GM23338 (cell line): ENCODE measurements around the gene BEND6. TPM values are rescaled to one million over a fixed set of nuclear protein-coding genes. Genes with fewer than 3 reads are reported as not detected.

Experiments used
- ATAC-seq: fragments of 200-7000 bp; cut with Tn5 transposase; 3 replicates; pipeline ENCODE4 v1.9.1; 2020
- DNase-seq: peaks from one replicate; pipeline ENCODE4 v3.0.0-alpha.2; 2015; ENCODE audit warnings: low spot score
- H2AFZ ChIP-seq: fragments of 200-600 bp; sonication (generic); 2 replicates; pipeline ENCODE4 v1.8.0; 2016; ENCODE audit warnings: antibody characterized with exemption, mild to moderate bottlenecking, moderate library complexity
- H3F3A ChIP-seq: fragments of 200-600 bp; sonication (generic); replicated peaks from 2 replicates; pipeline ENCODE4 v1.8.0; 2017; ENCODE audit warnings: antibody characterized with exemption, mixed run types, low read depth
- H3K27ac ChIP-seq: fragments of 200-600 bp; sonication (generic); 2 replicates; pipeline ENCODE4 v1.6.1; 2016; ENCODE audit warnings: low read depth
- H3K27me3 ChIP-seq: fragments of 200-600 bp; sonication (generic); 2 replicates; pipeline ENCODE4 v1.8.0; 2016; ENCODE audit warnings: mild to moderate bottlenecking, mixed run types, moderate library complexity; ENCODE audit not compliant: insufficient read depth
- H3K36me3 ChIP-seq: fragments of 200-600 bp; sonication (generic); 2 replicates; pipeline ENCODE4 v1.8.0; 2016; ENCODE audit warnings: mild to moderate bottlenecking; ENCODE audit not compliant: insufficient read depth
- H3K4me1 ChIP-seq: fragments of 200-600 bp; sonication (generic); 2 replicates; pipeline ENCODE4 v1.8.0; 2016; ENCODE audit warnings: mild to moderate bottlenecking, moderate library complexity; ENCODE audit not compliant: insufficient read depth
- H3K4me2 ChIP-seq: fragments of 200-600 bp; sonication (generic); 2 replicates; pipeline ENCODE4 v1.7.1; 2017; ENCODE audit warnings: mixed run types
- H3K4me3 ChIP-seq: fragments of 200-600 bp; sonication (generic); 2 replicates; pipeline ENCODE4 v1.6.1; 2016; ENCODE audit warnings: mixed run types
- H3K79me2 ChIP-seq: fragments of 200-600 bp; sonication (generic); replicated peaks from 2 replicates; pipeline ENCODE4 v1.8.0; 2017; ENCODE audit warnings: mild to moderate bottlenecking; ENCODE audit not compliant: insufficient read depth
- H3K9me2 ChIP-seq: fragments of 200-600 bp; sonication (generic); 2 replicates; pipeline ENCODE4 v1.8.0; 2017; ENCODE audit not compliant: insufficient read depth
- H4K20me1 ChIP-seq: fragments of 200-600 bp; sonication (generic); replicated peaks from 2 replicates; pipeline ENCODE4 v1.8.0; 2017; ENCODE audit warnings: mild to moderate bottlenecking; ENCODE audit not compliant: insufficient read depth
- H3K27ac Mint-ChIP-seq: 2 replicates; pipeline ENCODE4 v1.8.0; 2020; ENCODE audit warnings: inconsistent platforms, mild to moderate bottlenecking, moderate library complexity, mixed read lengths
- H3K27me3 Mint-ChIP-seq: 3 replicates; pipeline ENCODE4 v1.8.0; 2022; ENCODE audit warnings: low read depth, mild to moderate bottlenecking, moderate library complexity, mixed read lengths, inconsistent platforms; ENCODE audit not compliant: insufficient read depth, poor library complexity
- H3K36me3 Mint-ChIP-seq: 3 replicates; pipeline ENCODE4 v1.8.0; 2021; ENCODE audit warnings: low read depth, mild to moderate bottlenecking, inconsistent platforms, moderate library complexity, mixed read lengths
- H3K4me1 Mint-ChIP-seq: 3 replicates; pipeline ENCODE4 v1.8.0; 2020; ENCODE audit warnings: mild to moderate bottlenecking, inconsistent platforms, mixed read lengths
- H3K4me3 Mint-ChIP-seq: 3 replicates; pipeline ENCODE4 v1.8.0; 2021; ENCODE audit warnings: moderate library complexity, mild to moderate bottlenecking, inconsistent platforms, mixed read lengths
- H3K9me3 Mint-ChIP-seq: 3 replicates; pipeline ENCODE4 v1.8.0; 2020; ENCODE audit warnings: moderate library complexity, mild to moderate bottlenecking, inconsistent platforms, mixed read lengths
- CREB1 ChIP-seq: fragments of 250-450 bp; sonication (Bioruptor Pico); IDR thresholded peaks from 2 replicates; pipeline ENCODE4 v1.5.0; 2020; ENCODE audit warnings: low read depth, mild to moderate bottlenecking, moderate library complexity
- EZH2 ChIP-seq: fragments of 200-600 bp; sonication (generic); IDR thresholded peaks from one replicate; pipeline ENCODE4 v1.8.0; 2017; ENCODE audit warnings: antibody characterized with exemption, mild to moderate bottlenecking, low read depth; ENCODE audit not compliant: unreplicated experiment
- EZH2phosphoT487 ChIP-seq: fragments of 200-600 bp; sonication (generic); IDR thresholded peaks from one replicate; pipeline ENCODE4 v1.8.1; 2018; ENCODE audit warnings: antibody characterized with exemption; ENCODE audit not compliant: unreplicated experiment
- JUNB ChIP-seq: IDR thresholded peaks from one replicate; pipeline ENCODE4 v1.6.1; 2016; ENCODE audit warnings: antibody characterized with exemption; ENCODE audit not compliant: unreplicated experiment
- NANOG ChIP-seq: IDR thresholded peaks from 2 replicates; pipeline ENCODE4 v1.6.1; 2016; ENCODE audit warnings: antibody characterized with exemption, borderline replicate concordance
- POLR2AphosphoS5 ChIP-seq: IDR thresholded peaks from 2 replicates; pipeline ENCODE4 v1.6.1; 2016; ENCODE audit warnings: antibody characterized with exemption, low read depth
- STAT1 ChIP-seq: IDR thresholded peaks from one replicate; pipeline ENCODE4 v1.6.1; 2016; ENCODE audit warnings: antibody characterized with exemption; ENCODE audit not compliant: unreplicated experiment
- ZNF114 ChIP-seq: fragments of 250-450 bp; sonication (Bioruptor Pico); IDR thresholded peaks from 2 replicates; pipeline ENCODE4 v1.5.0; 2020; ENCODE audit warnings: mild to moderate bottlenecking, moderate library complexity
- ZNF331 ChIP-seq: fragments of 250-450 bp; sonication (Bioruptor Pico); IDR thresholded peaks from 2 replicates; pipeline ENCODE4 v1.5.0; 2020; ENCODE audit warnings: low read depth, mild to moderate bottlenecking, moderate library complexity
- polyA plus RNA-seq: library from polyadenylated mRNA; unstranded; fragments of >200 nt; fragmentation: Nextera tagmentation; extraction: Ambion mirVana; gene quantifications from 2 replicates; pipeline ENCODE4 v1.2.1, GENCODE V29; 2016
- total RNA-seq: library from RNA; depleted of rRNA; stranded (reverse); fragments of >200 nt; shearing (Covaris generic); gene quantifications from 2 replicates; pipeline ENCODE4 v1.2.3, GENCODE V29; 2014
- TF ChIP-seq, protein P1 (sequence below): fragments of 250-450 bp; sonication (Bioruptor Pico); IDR thresholded peaks from 2 replicates; pipeline ENCODE4 v1.5.0; 2020; ENCODE audit warnings: mild to moderate bottlenecking, moderate library complexity
- TF ChIP-seq, protein P2 (sequence below): IDR thresholded peaks from one replicate; pipeline ENCODE4 v1.6.1; 2018; ENCODE audit warnings: antibody characterized with exemption; ENCODE audit not compliant: unreplicated experiment
- TF ChIP-seq, protein P3 (sequence below): IDR thresholded peaks from 2 replicates; pipeline ENCODE4 v1.6.1; 2016; ENCODE audit warnings: antibody characterized with exemption
- TF ChIP-seq, protein P4 (sequence below), 2 experiments: fragments of 200-600 bp in 1 of 2; sonication (generic) in 1 of 2; conservative IDR thresholded peaks; 2 replicates each; pipeline versions ENCODE4 v1.5.1 to v1.6.1; 2016 to 2017; ENCODE audit warnings: antibody characterized with exemption in 2 of 2, low read depth in 2 of 2, mild to moderate bottlenecking in 2 of 2, moderate library complexity in 1 of 2

Gene BEND6
- total and polyA plus RNA-seq, 2 experiments from 2014 or later = 6.0 to 6.7 TPM

DNA sequence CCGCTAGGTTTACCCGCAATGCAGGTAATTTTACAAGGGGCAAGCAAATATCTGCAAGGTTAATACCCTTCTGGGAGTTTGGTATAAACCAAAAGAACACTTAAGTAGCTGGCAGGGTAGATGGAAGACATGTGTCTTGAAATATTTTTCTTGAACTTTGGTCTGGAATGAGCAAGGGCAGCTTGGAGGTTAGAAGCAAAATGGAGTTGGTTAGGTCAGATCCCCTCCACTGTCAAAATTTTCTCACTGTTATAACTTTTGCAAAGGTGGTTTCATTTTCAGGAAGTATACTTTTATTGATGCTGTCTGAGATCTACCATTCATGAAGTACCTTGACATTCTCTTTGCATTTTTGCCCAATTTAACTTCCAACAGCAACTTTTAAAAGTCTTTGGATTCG, 78.3 kb downstream of the BEND6 start:
- H3F3A ChIP-seq = no peaks in the 10 kb centered on the region
- DNase-seq (no peak), ATAC-seq (no peak)
- Mint-ChIP-seq H3K27me3 (peaks cover 5% of the 10 kb centered on the region), H3K36me3 (no peaks in the 10 kb centered on the region), H3K4me1 (peaks cover 20% of the 10 kb centered on the region; the same call in 2 of the 3 replicates), H3K4me3 (no peak overlapping the region), H3K9me3 (no peaks in the 10 kb centered on the region), H3K27ac (no peak overlapping the region)
- H3K4me3 ChIP-seq = no peak overlapping the region
- H4K20me1 ChIP-seq = no peaks in the 10 kb centered on the region
- no peak overlapping the region for H3K27ac ChIP-seq
- no peaks in the 10 kb centered on the region for H3K9me2 ChIP-seq
- TF ChIP-seq ZNF331 (CRISPR knock-in tag) (no peak), CREB1 (CRISPR knock-in tag) (no peak), STAT1 (no peak), EZH2phosphoT487 (no peak), JUNB (no peak), POLR2AphosphoS5 (no peak), ZNF114 (CRISPR knock-in tag) (no peak), NANOG (no peak), EZH2 (no peak)
- TF ChIP-seq, protein P1, sequence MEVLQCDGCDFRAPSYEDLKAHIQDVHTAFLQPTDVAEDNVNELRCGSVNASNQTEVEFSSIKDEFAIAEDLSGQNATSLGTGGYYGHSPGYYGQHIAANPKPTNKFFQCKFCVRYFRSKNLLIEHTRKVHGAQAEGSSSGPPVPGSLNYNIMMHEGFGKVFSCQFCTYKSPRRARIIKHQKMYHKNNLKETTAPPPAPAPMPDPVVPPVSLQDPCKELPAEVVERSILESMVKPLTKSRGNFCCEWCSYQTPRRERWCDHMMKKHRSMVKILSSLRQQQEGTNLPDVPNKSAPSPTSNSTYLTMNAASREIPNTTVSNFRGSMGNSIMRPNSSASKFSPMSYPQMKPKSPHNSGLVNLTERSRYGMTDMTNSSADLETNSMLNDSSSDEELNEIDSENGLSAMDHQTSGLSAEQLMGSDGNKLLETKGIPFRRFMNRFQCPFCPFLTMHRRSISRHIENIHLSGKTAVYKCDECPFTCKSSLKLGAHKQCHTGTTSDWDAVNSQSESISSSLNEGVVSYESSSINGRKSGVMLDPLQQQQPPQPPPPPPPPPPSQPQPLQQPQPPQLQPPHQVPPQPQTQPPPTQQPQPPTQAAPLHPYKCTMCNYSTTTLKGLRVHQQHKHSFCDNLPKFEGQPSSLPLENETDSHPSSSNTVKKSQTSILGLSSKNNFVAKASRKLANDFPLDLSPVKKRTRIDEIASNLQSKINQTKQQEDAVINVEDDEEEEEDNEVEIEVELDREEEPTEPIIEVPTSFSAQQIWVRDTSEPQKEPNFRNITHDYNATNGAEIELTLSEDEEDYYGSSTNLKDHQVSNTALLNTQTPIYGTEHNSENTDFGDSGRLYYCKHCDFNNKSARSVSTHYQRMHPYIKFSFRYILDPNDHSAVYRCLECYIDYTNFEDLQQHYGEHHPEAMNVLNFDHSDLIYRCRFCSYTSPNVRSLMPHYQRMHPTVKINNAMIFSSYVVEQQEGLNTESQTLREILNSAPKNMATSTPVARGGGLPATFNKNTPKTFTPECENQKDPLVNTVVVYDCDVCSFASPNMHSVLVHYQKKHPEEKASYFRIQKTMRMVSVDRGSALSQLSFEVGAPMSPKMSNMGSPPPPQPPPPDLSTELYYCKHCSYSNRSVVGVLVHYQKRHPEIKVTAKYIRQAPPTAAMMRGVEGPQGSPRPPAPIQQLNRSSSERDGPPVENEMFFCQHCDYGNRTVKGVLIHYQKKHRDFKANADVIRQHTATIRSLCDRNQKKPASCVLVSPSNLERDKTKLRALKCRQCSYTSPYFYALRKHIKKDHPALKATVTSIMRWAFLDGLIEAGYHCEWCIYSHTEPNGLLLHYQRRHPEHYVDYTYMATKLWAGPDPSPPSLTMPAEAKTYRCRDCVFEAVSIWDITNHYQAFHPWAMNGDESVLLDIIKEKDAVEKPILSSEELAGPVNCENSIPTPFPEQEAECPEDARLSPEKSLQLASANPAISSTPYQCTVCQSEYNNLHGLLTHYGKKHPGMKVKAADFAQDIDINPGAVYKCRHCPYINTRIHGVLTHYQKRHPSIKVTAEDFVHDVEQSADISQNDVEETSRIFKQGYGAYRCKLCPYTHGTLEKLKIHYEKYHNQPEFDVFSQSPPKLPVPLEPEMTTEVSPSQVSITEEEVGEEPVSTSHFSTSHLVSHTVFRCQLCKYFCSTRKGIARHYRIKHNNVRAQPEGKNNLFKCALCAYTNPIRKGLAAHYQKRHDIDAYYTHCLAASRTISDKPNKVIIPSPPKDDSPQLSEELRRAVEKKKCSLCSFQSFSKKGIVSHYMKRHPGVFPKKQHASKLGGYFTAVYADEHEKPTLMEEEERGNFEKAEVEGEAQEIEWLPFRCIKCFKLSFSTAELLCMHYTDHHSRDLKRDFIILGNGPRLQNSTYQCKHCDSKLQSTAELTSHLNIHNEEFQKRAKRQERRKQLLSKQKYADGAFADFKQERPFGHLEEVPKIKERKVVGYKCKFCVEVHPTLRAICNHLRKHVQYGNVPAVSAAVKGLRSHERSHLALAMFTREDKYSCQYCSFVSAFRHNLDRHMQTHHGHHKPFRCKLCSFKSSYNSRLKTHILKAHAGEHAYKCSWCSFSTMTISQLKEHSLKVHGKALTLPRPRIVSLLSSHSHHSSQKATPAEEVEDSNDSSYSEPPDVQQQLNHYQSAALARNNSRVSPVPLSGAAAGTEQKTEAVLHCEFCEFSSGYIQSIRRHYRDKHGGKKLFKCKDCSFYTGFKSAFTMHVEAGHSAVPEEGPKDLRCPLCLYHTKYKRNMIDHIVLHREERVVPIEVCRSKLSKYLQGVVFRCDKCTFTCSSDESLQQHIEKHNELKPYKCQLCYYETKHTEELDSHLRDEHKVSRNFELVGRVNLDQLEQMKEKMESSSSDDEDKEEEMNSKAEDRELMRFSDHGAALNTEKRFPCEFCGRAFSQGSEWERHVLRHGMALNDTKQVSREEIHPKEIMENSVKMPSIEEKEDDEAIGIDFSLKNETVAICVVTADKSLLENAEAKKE (CRISPR knock-in tag) = no peak
- TF ChIP-seq, protein P2, sequence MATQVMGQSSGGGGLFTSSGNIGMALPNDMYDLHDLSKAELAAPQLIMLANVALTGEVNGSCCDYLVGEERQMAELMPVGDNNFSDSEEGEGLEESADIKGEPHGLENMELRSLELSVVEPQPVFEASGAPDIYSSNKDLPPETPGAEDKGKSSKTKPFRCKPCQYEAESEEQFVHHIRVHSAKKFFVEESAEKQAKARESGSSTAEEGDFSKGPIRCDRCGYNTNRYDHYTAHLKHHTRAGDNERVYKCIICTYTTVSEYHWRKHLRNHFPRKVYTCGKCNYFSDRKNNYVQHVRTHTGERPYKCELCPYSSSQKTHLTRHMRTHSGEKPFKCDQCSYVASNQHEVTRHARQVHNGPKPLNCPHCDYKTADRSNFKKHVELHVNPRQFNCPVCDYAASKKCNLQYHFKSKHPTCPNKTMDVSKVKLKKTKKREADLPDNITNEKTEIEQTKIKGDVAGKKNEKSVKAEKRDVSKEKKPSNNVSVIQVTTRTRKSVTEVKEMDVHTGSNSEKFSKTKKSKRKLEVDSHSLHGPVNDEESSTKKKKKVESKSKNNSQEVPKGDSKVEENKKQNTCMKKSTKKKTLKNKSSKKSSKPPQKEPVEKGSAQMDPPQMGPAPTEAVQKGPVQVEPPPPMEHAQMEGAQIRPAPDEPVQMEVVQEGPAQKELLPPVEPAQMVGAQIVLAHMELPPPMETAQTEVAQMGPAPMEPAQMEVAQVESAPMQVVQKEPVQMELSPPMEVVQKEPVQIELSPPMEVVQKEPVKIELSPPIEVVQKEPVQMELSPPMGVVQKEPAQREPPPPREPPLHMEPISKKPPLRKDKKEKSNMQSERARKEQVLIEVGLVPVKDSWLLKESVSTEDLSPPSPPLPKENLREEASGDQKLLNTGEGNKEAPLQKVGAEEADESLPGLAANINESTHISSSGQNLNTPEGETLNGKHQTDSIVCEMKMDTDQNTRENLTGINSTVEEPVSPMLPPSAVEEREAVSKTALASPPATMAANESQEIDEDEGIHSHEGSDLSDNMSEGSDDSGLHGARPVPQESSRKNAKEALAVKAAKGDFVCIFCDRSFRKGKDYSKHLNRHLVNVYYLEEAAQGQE = no peak
- TF ChIP-seq, protein P3, sequence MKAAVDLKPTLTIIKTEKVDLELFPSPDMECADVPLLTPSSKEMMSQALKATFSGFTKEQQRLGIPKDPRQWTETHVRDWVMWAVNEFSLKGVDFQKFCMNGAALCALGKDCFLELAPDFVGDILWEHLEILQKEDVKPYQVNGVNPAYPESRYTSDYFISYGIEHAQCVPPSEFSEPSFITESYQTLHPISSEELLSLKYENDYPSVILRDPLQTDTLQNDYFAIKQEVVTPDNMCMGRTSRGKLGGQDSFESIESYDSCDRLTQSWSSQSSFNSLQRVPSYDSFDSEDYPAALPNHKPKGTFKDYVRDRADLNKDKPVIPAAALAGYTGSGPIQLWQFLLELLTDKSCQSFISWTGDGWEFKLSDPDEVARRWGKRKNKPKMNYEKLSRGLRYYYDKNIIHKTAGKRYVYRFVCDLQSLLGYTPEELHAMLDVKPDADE = no peak
- TF ChIP-seq, protein P4, sequence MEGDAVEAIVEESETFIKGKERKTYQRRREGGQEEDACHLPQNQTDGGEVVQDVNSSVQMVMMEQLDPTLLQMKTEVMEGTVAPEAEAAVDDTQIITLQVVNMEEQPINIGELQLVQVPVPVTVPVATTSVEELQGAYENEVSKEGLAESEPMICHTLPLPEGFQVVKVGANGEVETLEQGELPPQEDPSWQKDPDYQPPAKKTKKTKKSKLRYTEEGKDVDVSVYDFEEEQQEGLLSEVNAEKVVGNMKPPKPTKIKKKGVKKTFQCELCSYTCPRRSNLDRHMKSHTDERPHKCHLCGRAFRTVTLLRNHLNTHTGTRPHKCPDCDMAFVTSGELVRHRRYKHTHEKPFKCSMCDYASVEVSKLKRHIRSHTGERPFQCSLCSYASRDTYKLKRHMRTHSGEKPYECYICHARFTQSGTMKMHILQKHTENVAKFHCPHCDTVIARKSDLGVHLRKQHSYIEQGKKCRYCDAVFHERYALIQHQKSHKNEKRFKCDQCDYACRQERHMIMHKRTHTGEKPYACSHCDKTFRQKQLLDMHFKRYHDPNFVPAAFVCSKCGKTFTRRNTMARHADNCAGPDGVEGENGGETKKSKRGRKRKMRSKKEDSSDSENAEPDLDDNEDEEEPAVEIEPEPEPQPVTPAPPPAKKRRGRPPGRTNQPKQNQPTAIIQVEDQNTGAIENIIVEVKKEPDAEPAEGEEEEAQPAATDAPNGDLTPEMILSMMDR (conservative IDR thresholded peaks at IDR 0.05; ENCODE audit: low read depth in 2 of 2) = no peak
- no peaks in the 10 kb centered on the region for H3K36me3 ChIP-seq
- H3K79me2 ChIP-seq = no peaks in the 10 kb centered on the region
- no peak overlapping the region for H3K4me2 ChIP-seq
- no peaks in the 10 kb centered on the region for H3K27me3 ChIP-seq
- H2AFZ ChIP-seq = no peak overlapping the region
- peaks cover 9% of the 10 kb centered on the region; the same call in 1 of the 2 replicates for H3K4me1 ChIP-seq
